HAP-1 (cell line): ENCODE results near the gene ZNF319.
"Not testable (repeated sequence)": the region's sequence is repeated elsewhere in the genome, so short reads cannot be mapped to it uniquely, and the experiment has no call there.

Experiments used
- DNase-seq, 2 experiments: peaks; one replicate each; pipeline ENCODE4 v3.0.0-alpha.2; 2016 to 2020; ENCODE audit warnings: low spot score in 2 of 2
- H3K27me3 ChIP-seq: fragments of 250-450 bp; sonication (Bioruptor Pico); 2 replicates; pipeline ENCODE4 v1.5.1; 2020; ENCODE audit warnings: low read depth, mild to moderate bottlenecking, moderate library complexity
- H3K36me3 ChIP-seq: fragments of 250-450 bp; sonication (Bioruptor Pico); replicated peaks from 2 replicates; pipeline ENCODE4 v1.5.1; 2020; ENCODE audit warnings: mild to moderate bottlenecking
- H3K4me1 ChIP-seq: fragments of 250-450 bp; sonication (Bioruptor Pico); 2 replicates; pipeline ENCODE4 v1.5.1; 2020; ENCODE audit warnings: mild to moderate bottlenecking
- H3K4me3 ChIP-seq: fragments of 250-450 bp; sonication (Bioruptor Pico); 2 replicates; pipeline ENCODE4 v1.5.1; 2020; ENCODE audit warnings: mild to moderate bottlenecking, moderate library complexity
- H3K9me3 ChIP-seq: fragments of 250-450 bp; sonication (Bioruptor Pico); 2 replicates; pipeline ENCODE4 v1.5.1; 2020; ENCODE audit warnings: mild to moderate bottlenecking, moderate library complexity
- in situ Hi-C: fragments of 300-500 bp; cut with MboI; formaldehyde crosslinking; loops from 3 replicates; pipeline ENCODE4 v1.14.3; 2020; ENCODE audit warnings: low sequenced_read_pairs, inconsistent platforms, mixed read lengths

The ZNF319 gene

GRCh38 chr16:58021661-58022551, 21.4 kb upstream of the ZNF319 start:
- H3K36me3 ChIP-seq = no peaks in the 10 kb centered on the region
- no peak for DNase-seq
- no peaks in the 10 kb centered on the region for H3K9me3 ChIP-seq
- H3K4me3 ChIP-seq = no peak overlapping the region
- peaks cover 3% of the 10 kb centered on the region; the same call in 1 of the 2 replicates for H3K4me1 ChIP-seq
- in situ Hi-C loops = loop anchor here (10.0 kb wide), 1 partner anchor 103 kb away; the partner anchor contains the start of gene CFAP20
- no peaks in the 10 kb centered on the region for H3K27me3 ChIP-seq

- H3K4me3 ChIP-seq = no peak overlapping the region
- H3K27me3 ChIP-seq = no peaks in the 10 kb centered on the region
- in situ Hi-C loops = loop anchor here (10.0 kb wide), 1 partner anchor 104 kb away; the partner anchor contains the start of gene CFAP20
Observed at GRCh38 chr16:58020628-58021521, 20.4 kb upstream of the ZNF319 start.

GRCh38 chr16:58019866-58020538, 19.5 kb upstream of the ZNF319 start:
- Histone ChIP-seq H3K27me3 (no peaks in the 10 kb centered on the region), H3K4me3 (no peak overlapping the region), H3K36me3 (no peaks in the 10 kb centered on the region; the same call in 1 of the 2 replicates), H3K4me1 (no peaks in the 10 kb centered on the region), H3K9me3 (no peaks in the 10 kb centered on the region)
- no peak for DNase-seq
- in situ Hi-C loops = loop anchor here (10.0 kb wide), 1 partner anchor 105 kb away; the partner anchor contains the start of gene CFAP20

More at GRCh38 chr16:58020628-58021521, 20.4 kb upstream of the ZNF319 start:
- DNase-seq = peak in 1 of 2 experiments; percentile 71
- H3K9me3 ChIP-seq = no peaks in the 10 kb centered on the region
- no peaks in the 10 kb centered on the region for H3K36me3 ChIP-seq
- peaks cover 3% of the 10 kb centered on the region; the same call in 1 of the 2 replicates for H3K4me1 ChIP-seq

GRCh38 chr16:58018803-58019202, 18.3 kb upstream of the ZNF319 start:
- in situ Hi-C loops = no loop called here
- DNase-seq = no peak
- no peaks in the 10 kb centered on the region for H3K9me3 ChIP-seq
- no peaks in the 10 kb centered on the region for H3K4me1 ChIP-seq
- no peaks in the 10 kb centered on the region for H3K27me3 ChIP-seq
- H3K4me3 ChIP-seq = no peak overlapping the region
- no peaks in the 10 kb centered on the region; the same call in 1 of the 2 replicates for H3K36me3 ChIP-seq

GRCh38 chr16:58016840-58017446, 16.5 kb upstream of the ZNF319 start:
- no peaks in the 10 kb centered on the region for H3K27me3 ChIP-seq
- in situ Hi-C loops = no loop called here
- H3K9me3 ChIP-seq = no peaks in the 10 kb centered on the region
- H3K36me3 ChIP-seq = peaks cover 13% of the 10 kb centered on the region
- no peak overlapping the region for H3K4me3 ChIP-seq
- no peak for DNase-seq
- no peaks in the 10 kb centered on the region for H3K4me1 ChIP-seq

GRCh38 chr16:58013201-58013956, 12.9 kb upstream of the ZNF319 start:
- Histone ChIP-seq H3K4me1 (no peaks in the 10 kb centered on the region), H3K36me3 (peaks cover 36% of the 10 kb centered on the region), H3K9me3 (no peaks in the 10 kb centered on the region), H3K27me3 (no peaks in the 10 kb centered on the region), H3K4me3 (no peak overlapping the region)
- DNase-seq = no peak
- in situ Hi-C loops = no loop called here

GRCh38 chr16:58012481-58012880, 12.0 kb upstream of the ZNF319 start:
- in situ Hi-C loops = no loop called here
- Histone ChIP-seq H3K4me3 (no peak overlapping the region), H3K9me3 (no peaks in the 10 kb centered on the region), H3K4me1 (no peaks in the 10 kb centered on the region), H3K36me3 (peaks cover 36% of the 10 kb centered on the region), H3K27me3 (no peaks in the 10 kb centered on the region)
- DNase-seq = no peak

GRCh38 chr16:58011652-58012051, 11.2 kb upstream of the ZNF319 start:
- no peaks in the 10 kb centered on the region for H3K4me1 ChIP-seq
- H3K4me3 ChIP-seq = no peak overlapping the region
- DNase-seq = no peak
- no peaks in the 10 kb centered on the region for H3K9me3 ChIP-seq
- H3K27me3 ChIP-seq = no peaks in the 10 kb centered on the region
- in situ Hi-C loops = no loop called here
- H3K36me3 ChIP-seq = peaks cover 42% of the 10 kb centered on the region

- no peaks in the 10 kb centered on the region for H3K4me1 ChIP-seq
- H3K4me3 ChIP-seq = no peak overlapping the region
- no peaks in the 10 kb centered on the region for H3K9me3 ChIP-seq
- H3K36me3 ChIP-seq = peaks cover 47% of the 10 kb centered on the region
- no peaks in the 10 kb centered on the region for H3K27me3 ChIP-seq
- DNase-seq = no peak
- in situ Hi-C loops = no loop called here
Observed at GRCh38 chr16:58010886-58011285, 10.4 kb upstream of the ZNF319 start.

- in situ Hi-C loops = no loop called here
- H3K4me3 ChIP-seq = no peak overlapping the region
Observed at GRCh38 chr16:58009856-58010416, 9.5 kb upstream of the ZNF319 start.

GRCh38 chr16:58004736-58005135, 4.3 kb upstream of the ZNF319 start:
- DNase-seq, in situ Hi-C loops: not testable (repeated sequence)

More at GRCh38 chr16:58009856-58010416, 9.5 kb upstream of the ZNF319 start:
- Histone ChIP-seq H3K36me3 (peaks cover 56% of the 10 kb centered on the region), H3K4me1 (no peaks in the 10 kb centered on the region), H3K27me3 (no peaks in the 10 kb centered on the region), H3K9me3 (no peaks in the 10 kb centered on the region)
- no peak for DNase-seq

GRCh38 chr16:58002936-58003335, 2.5 kb upstream of the ZNF319 start:
- Histone ChIP-seq H3K4me1 (peaks cover 5% of the 10 kb centered on the region; the same call in 1 of the 2 replicates), H3K27me3 (no peaks in the 10 kb centered on the region; the same call in 1 of the 2 replicates), H3K4me3 (no peak overlapping the region), H3K36me3 (peaks cover 31% of the 10 kb centered on the region), H3K9me3 (no peaks in the 10 kb centered on the region)
- no peak for DNase-seq
- in situ Hi-C loops = no loop called here

More at GRCh38 chr16:58004736-58005135, 4.3 kb upstream of the ZNF319 start:
- not testable (repeated sequence) for H3K4me3 ChIP-seq, H3K4me1 ChIP-seq, H3K27me3 ChIP-seq, H3K9me3 ChIP-seq
- H3K36me3 ChIP-seq = peaks cover 37% of the 10 kb centered on the region
